Endothelial cell of umbilical vein (primary cell): ENCODE measurements around the gene EPO. TPM values are rescaled to one million over a fixed set of nuclear protein-coding genes. Genes with fewer than 3 reads are reported as not detected.

Experiments used
- BruUV-seq: library from RNA; stranded (reverse); fragments of 400-500 nt; replicated peaks from 2 replicates; lab custom pipeline; 2021; lab: Mats Ljungman, UMichigan
- CTCF ChIA-PET: fragments of 300-600, 350-600 bp; sonication (Branson Sonifier 250); formaldehyde crosslinking; loops from one replicate; lab custom pipeline; 2021; ENCODE audit warnings: antibody characterized with exemption, inconsistent platforms; lab: Charles Lee
- POLR2A ChIA-PET: fragments of 300-600, 350-600 bp; sonication (Branson Sonifier 250); formaldehyde crosslinking; loops from one replicate; lab custom pipeline; 2021; ENCODE audit warnings: antibody characterized with exemption, inconsistent platforms; lab: Charles Lee
- DNase-seq: peaks from one replicate; pipeline ENCODE4 v3.0.0-alpha.2; 2011; ENCODE audit warnings: low read depth, low spot score
- FAIRE-seq: peaks from 2 replicates; lab custom pipeline; 2011; peaks lifted over from hg19 to GRCh38; lab: Jason Lieb, UNC
- H2AFZ ChIP-seq: 2 replicates; pipeline ENCODE4 v1.6.0; 2012; ENCODE audit warnings: low read depth, low read length, control low read depth, inconsistent platforms
- H3K27ac ChIP-seq: 2 replicates; pipeline ENCODE4 v1.5.1; 2011; ENCODE audit warnings: low read depth, mild to moderate bottlenecking, control low read depth, low read length, moderate library complexity; ENCODE audit not compliant: insufficient read depth
- H3K27me3 ChIP-seq, 2 experiments: 2 replicates each; pipeline versions ENCODE4 v1.6.0 to v1.6.1; 2011; ENCODE audit warnings: low read length in 2 of 2, mixed read lengths in 1 of 2; ENCODE audit not compliant: control insufficient read depth in 2 of 2, insufficient read depth in 2 of 2
- H3K36me3 ChIP-seq, 2 experiments: 2 replicates in 1 of 2; 3 replicates in 1 of 2; pipeline ENCODE4 v1.5.1; 2011; ENCODE audit warnings: low read length in 2 of 2, mild to moderate bottlenecking in 1 of 2, moderate library complexity in 1 of 2; ENCODE audit not compliant: control insufficient read depth in 2 of 2, insufficient read depth in 2 of 2; ENCODE audit errors: extremely low read depth in 1 of 2
- H3K4me1 ChIP-seq: 3 replicates; pipeline ENCODE4 v1.5.1; 2011; ENCODE audit warnings: mild to moderate bottlenecking, low read length; ENCODE audit not compliant: control insufficient read depth, insufficient read depth; ENCODE audit errors: extremely low read depth
- H3K4me2 ChIP-seq: 2 replicates; pipeline ENCODE4 v1.6.1; 2011; ENCODE audit warnings: low read length, control low read depth, mixed read lengths; ENCODE audit not compliant: insufficient read depth
- H3K4me3 ChIP-seq, 3 experiments: fragments of 200-600 bp in 1 of 3; sonication (generic), shearing (Covaris generic) in 1 of 3; replicated peaks in 1 of 3; 2 replicates each; pipeline ENCODE4 v1.5.1; 2011 to 2016; ENCODE audit warnings: control low read depth in 3 of 3, low read length in 3 of 3, mild to moderate bottlenecking in 2 of 3, inconsistent platforms in 1 of 3, low read depth in 1 of 3, moderate library complexity in 1 of 3; ENCODE audit not compliant: insufficient read depth in 1 of 3
- H3K79me2 ChIP-seq: 2 replicates; pipeline ENCODE4 v1.6.0; 2012; ENCODE audit warnings: low read length, inconsistent platforms; ENCODE audit not compliant: control insufficient read depth, insufficient read depth
- H3K9ac ChIP-seq: replicated peaks from 2 replicates; pipeline ENCODE3; 2011; ENCODE audit warnings: low read length, control low read depth; ENCODE audit not compliant: insufficient read depth; ENCODE audit errors: extremely low read depth
- H3K9me1 ChIP-seq: replicated peaks from 3 replicates; pipeline ENCODE4 v1.6.0; 2011; ENCODE audit warnings: mild to moderate bottlenecking, low read length; ENCODE audit not compliant: control insufficient read depth, insufficient read depth; ENCODE audit errors: extremely low read depth
- H3K9me3 ChIP-seq: replicated peaks from 2 replicates; pipeline ENCODE4 v1.5.1; 2012; ENCODE audit warnings: low read length, inconsistent platforms; ENCODE audit not compliant: control insufficient read depth, insufficient read depth
- H4K20me1 ChIP-seq: replicated peaks from 2 replicates; pipeline ENCODE3; 2011; ENCODE audit warnings: mild to moderate bottlenecking, low read length; ENCODE audit not compliant: control insufficient read depth, insufficient read depth; ENCODE audit errors: extremely low read depth
- FOS ChIP-seq: IDR thresholded peaks from 2 replicates; pipeline ENCODE4 v1.6.1; 2011; ENCODE audit warnings: mild to moderate bottlenecking, low read length, moderate library complexity, borderline replicate concordance; ENCODE audit not compliant: insufficient read depth
- MYC ChIP-seq: IDR thresholded peaks from one replicate; pipeline ENCODE4 v1.6.1; 2011; ENCODE audit warnings: mild to moderate bottlenecking, low read depth, low read length
- POLR2AphosphoS5 ChIP-seq: IDR thresholded peaks from 2 replicates; pipeline ENCODE4 v1.6.1; 2012; ENCODE audit warnings: low read depth, mild to moderate bottlenecking, control low read depth, low read length, moderate library complexity; ENCODE audit not compliant: insufficient read depth
- dilution Hi-C: fragments of 300-500 bp; cut with MboI; formaldehyde crosslinking; loops from one replicate; pipeline ENCODE4 v1.15.0; 2019; ENCODE audit warnings: low sequenced_read_pairs; ENCODE audit not compliant: extremely low pct_ligation_motif_present
- intact Hi-C: fragments of 100-400 bp; cut with micrococcal nuclease; formaldehyde crosslinking; loops from one replicate; pipeline ENCODE4 v1.10.0; 2022
- polyA plus RNA-seq, 4 experiments: library from polyadenylated mRNA; depleted of rRNA in 3 of 4; stranded (reverse) in 3 of 4; unstranded in 1 of 4; fragments of >200 nt; gene quantifications; 2 replicates each; pipeline versions ENCODE4 v1.2.1 to v1.2.3, GENCODE V29; 2011 to 2012; ENCODE audit warnings: missing spikeins in 1 of 4
- total RNA-seq: library from RNA; stranded (reverse); gene quantifications from 2 replicates; pipeline ENCODE4 v1.2.3, GENCODE V29; 2021
- TF ChIP-seq, protein P1 (sequence below): IDR thresholded peaks from 2 replicates; pipeline ENCODE4 v1.6.1; 2011; ENCODE audit not compliant: insufficient read depth, insufficient read length

EPO gene
- total and polyA plus RNA-seq, 2 donors (not counting 3 experiments of a cell fraction or from before 2014, with no cell fraction given): not detected

- POLR2A ChIA-PET: no interaction called here
- peaks cover 11 to 73% of the 10 kb centered on the region in 2 experiments for H3K36me3 ChIP-seq
- H4K20me1 ChIP-seq: no peaks in the 10 kb centered on the region
- DNase-seq (no peak), FAIRE-seq (no peak)
- peaks cover 4% of the 10 kb centered on the region for H3K79me2 ChIP-seq
- H3K27me3 ChIP-seq: no peaks in the 10 kb centered on the region
- H3K9ac ChIP-seq: no peak overlapping the region
- TSS peak; percentile 7 for BruUV-seq
- no peaks in the 10 kb centered on the region for H3K9me1 ChIP-seq
- TF ChIP-seq, protein P1, sequence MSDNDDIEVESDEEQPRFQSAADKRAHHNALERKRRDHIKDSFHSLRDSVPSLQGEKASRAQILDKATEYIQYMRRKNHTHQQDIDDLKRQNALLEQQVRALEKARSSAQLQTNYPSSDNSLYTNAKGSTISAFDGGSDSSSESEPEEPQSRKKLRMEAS: no peak
- no peak for TF ChIP-seq POLR2AphosphoS5
- TF ChIP-seq MYC: no peak
- no peak overlapping the region for H2AFZ ChIP-seq
- no peaks in the 10 kb centered on the region for H3K9me3 ChIP-seq
- no peak overlapping the region for H3K27ac ChIP-seq
- CTCF ChIA-PET: interaction anchor here (7.0 kb wide), 1 partner anchor 9 kb away, joined by 60 read pairs; no protein-coding TSS in a partner anchor
- no peak overlapping the region for H3K4me2 ChIP-seq
- dilution Hi-C loops (no loop called here), intact Hi-C loops (loop anchor here (2.0 kb wide), 1 partner anchor 77 kb away; no protein-coding TSS in a partner anchor)
- H3K4me1 ChIP-seq: no peaks in the 10 kb centered on the region
- no peak overlapping the region for H3K4me3 ChIP-seq
These were observed 38.6 kb upstream of the EPO start for GRCh38 chr7:100681491-100682227.

DNA sequence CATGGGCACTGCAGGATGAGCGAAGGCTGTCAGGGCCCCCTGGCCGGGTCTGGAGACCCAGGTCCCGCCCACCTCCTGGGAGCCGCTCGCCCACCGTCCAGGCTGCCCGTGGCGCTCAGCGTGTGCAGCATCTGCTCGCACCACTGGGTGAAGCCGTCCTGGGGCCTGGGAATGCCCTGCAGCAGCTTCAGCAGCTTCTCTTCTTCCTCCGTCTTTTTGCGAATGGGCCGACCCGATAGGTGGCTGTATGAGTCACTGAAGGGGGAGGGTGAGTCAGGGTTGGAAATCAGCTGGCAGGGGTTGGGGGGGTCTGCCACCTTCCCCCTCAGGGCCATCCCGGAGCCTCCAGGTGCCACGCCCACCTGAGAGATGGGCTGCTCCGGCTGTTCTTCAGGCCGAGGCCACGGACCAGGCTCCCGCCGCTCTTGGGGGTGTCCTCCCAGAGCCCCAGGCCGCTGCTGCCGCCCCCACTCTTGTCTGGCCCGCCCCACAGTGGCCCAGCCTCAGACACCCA, 38.0 kb upstream of the EPO start:
- TF ChIP-seq MYC: no peak
- no peak for TF ChIP-seq FOS
- TF ChIP-seq, protein P1: no peak
- no peak for TF ChIP-seq POLR2AphosphoS5
- no TSS peak for BruUV-seq
- H3K36me3 ChIP-seq: peaks cover 14 to 72% of the 10 kb centered on the region in 2 experiments
- H3K9ac ChIP-seq: no peak overlapping the region
- POLR2A ChIA-PET: interaction anchor here (0.8 kb wide), 1 partner anchor 96 kb away, joined by 3 read pairs; the partner anchor contains the start of genes FBXO24 and LRCH4
- H3K9me3 ChIP-seq: no peaks in the 10 kb centered on the region
- no peaks in the 10 kb centered on the region for H3K79me2 ChIP-seq
- intact Hi-C loops: loop anchor here (2.0 kb wide), 1 partner anchor 77 kb away; no protein-coding TSS in a partner anchor
- DNase-seq: no peak
- CTCF ChIA-PET: interaction anchor here (0.8 to 7.0 kb wide), 4 partner anchors 8 to 50 kb away, joined by 3 to 60 read pairs (median 4); partner anchors contain the start of gene POP7
- no peaks in the 10 kb centered on the region for H3K4me1 ChIP-seq
- no peak overlapping the region for H3K4me2 ChIP-seq
- no peaks in the 10 kb centered on the region for H3K27me3 ChIP-seq
- FAIRE-seq: no peak
- no peak overlapping the region for H3K4me3 ChIP-seq
- dilution Hi-C loops: no loop called here
- no peaks in the 10 kb centered on the region for H4K20me1 ChIP-seq
- no peaks in the 10 kb centered on the region for H3K9me1 ChIP-seq
- H2AFZ ChIP-seq: no peak overlapping the region
- H3K27ac ChIP-seq: no peak overlapping the region
